ENCODE data around the gene DACH1. TPM values are rescaled to one million over a fixed set of nuclear protein-coding genes. Genes with fewer than 3 reads are reported as not detected.

Gene DACH1
- total and polyA plus RNA-seq, 2 of the 13 experiments (the other 11 are each of a cell fraction or from before 2014, with no cell fraction given) = not detected

DNA sequence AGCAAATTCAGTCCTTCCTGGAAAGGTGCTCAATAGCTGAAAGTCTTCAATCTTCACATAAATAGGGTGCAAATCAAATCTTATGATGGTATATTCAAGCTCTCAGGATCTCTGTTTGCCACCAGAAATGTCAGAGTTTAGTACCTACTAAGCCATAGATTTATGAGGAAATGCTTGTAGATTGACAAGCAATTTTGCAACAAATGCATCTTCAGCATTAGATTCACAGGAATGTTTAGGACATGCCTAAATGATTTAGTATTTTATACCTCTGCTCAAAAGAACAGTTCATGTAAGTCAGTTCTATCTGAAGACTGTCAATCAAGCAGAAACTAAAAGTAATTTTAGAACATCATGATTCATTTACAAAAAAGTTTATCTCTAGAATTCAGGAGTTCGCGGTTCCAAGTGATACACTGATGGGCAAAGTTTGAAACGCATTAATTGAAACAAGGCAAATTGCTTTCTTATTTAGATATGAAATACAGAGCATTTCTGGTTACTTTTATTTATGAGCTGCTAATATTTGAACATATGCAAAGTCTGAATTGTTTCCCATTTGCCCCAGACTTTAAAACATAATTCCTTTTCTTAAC lies 65.7 kb downstream of the DACH1 start (continued):
- TF ChIP-seq ZKSCAN8 (CRISPR knock-in tag; IDR thresholded peaks at IDR 0.05; ENCODE audit: borderline replicate concordance) = no peak
- TF ChIP-seq ZNF550 (CRISPR knock-in tag; IDR thresholded peaks at IDR 0.05; ENCODE audit: borderline replicate concordance) = no peak

DNA sequence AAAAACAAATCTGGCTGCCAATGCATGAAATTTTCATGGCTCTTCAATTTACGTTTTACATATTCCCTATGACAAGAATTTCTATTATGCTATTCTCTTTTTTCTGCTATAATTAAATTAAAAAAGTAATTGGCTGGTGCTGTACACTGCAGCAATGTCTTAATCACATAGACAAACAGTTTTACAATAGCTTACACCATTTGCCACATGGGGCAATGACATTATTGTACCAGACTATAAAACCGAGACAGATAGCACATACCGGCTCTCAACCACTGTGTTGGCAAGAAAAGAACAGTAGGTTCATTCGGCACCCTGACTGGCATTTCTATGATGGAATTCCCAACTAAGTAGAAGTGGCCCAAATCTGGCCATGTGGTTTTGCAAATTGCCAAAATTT lies 67.7 kb downstream of the DACH1 start:
- H3K27ac ChIP-seq (ENCODE audit: extremely low read length, insufficient read depth, low read length) = no peak overlapping the region
- H3K4me2 ChIP-seq (ENCODE audit: low read depth, low read length) = no peak overlapping the region
- no TSS peak for BruUV-seq (replicated peaks)
- H3K79me2 ChIP-seq (ENCODE audit: insufficient read depth, low read length) = no peaks in the 10 kb centered on the region
- H3K9ac ChIP-seq (ENCODE audit: insufficient read depth, low read depth, low read length) = no peak overlapping the region
- POLR2A ChIA-PET = no interaction called here
- DNase-seq (ENCODE audit: low spot score) = no peak
- H2AFZ ChIP-seq (ENCODE audit: low read length) = no peak overlapping the region
- H3K9me3 ChIP-seq (ENCODE audit: low read length) = no peaks in the 10 kb centered on the region
- no peak overlapping the region for H3K4me3 ChIP-seq (replicated peaks in 1 of 3; ENCODE audit: insufficient read depth in 1 of 3, low read depth in 2 of 3, low read length in 3 of 3)
- CTCF ChIA-PET (ENCODE audit: low intra/inter-chr PET ratio, low total read pairs) = no interaction called here
- no peaks in the 10 kb centered on the region for H3K4me1 ChIP-seq (ENCODE audit: insufficient read depth, low read length)
- H3K36me3 ChIP-seq (replicated peaks in 1 of 2; ENCODE audit: control insufficient read depth in 1 of 2, insufficient read depth in 2 of 2, low read length in 2 of 2) = no peaks in the 10 kb centered on the region
- no peaks in the 10 kb centered on the region for H4K20me1 ChIP-seq (ENCODE audit: insufficient read depth, low read length)
- FAIRE-seq = no peak
- in situ Hi-C loops (cut with HindIII; ENCODE audit: extremely low pct_ligation_motif_present, low pct_unique_long_range_greater_than_20kb) = no loop called here
- 14% methylated on average over 4 of the region's 4 CpGs for WGBS (ENCODE audit: low lambda C conversion rate)
- intact Hi-C loops (cut with micrococcal nuclease; ENCODE audit: unreplicated experiment) = no loop called here
- no peak for ATAC-seq
- no peaks in the 10 kb centered on the region for H3K27me3 ChIP-seq (ENCODE audit: control insufficient read depth in 1 of 2, insufficient read depth in 2 of 2, low read length in 2 of 2)
- TF ChIP-seq NR3C1 (CRISPR knock-in tag; IDR thresholded peaks at IDR 0.05) = no peak
- TF ChIP-seq, protein P1, sequence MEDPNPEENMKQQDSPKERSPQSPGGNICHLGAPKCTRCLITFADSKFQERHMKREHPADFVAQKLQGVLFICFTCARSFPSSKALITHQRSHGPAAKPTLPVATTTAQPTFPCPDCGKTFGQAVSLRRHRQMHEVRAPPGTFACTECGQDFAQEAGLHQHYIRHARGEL (CRISPR knock-in tag; IDR thresholded peaks at IDR 0.05) = no peak
- no peak for TF ChIP-seq ELF1 (CRISPR knock-in tag; IDR thresholded peaks at IDR 0.05)
- TF ChIP-seq, protein P2, sequence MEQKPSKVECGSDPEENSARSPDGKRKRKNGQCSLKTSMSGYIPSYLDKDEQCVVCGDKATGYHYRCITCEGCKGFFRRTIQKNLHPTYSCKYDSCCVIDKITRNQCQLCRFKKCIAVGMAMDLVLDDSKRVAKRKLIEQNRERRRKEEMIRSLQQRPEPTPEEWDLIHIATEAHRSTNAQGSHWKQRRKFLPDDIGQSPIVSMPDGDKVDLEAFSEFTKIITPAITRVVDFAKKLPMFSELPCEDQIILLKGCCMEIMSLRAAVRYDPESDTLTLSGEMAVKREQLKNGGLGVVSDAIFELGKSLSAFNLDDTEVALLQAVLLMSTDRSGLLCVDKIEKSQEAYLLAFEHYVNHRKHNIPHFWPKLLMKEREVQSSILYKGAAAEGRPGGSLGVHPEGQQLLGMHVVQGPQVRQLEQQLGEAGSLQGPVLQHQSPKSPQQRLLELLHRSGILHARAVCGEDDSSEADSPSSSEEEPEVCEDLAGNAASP (CRISPR knock-in tag; IDR thresholded peaks at IDR 0.05; ENCODE audit: borderline replicate concordance) = no peak
- TF ChIP-seq SRSF4 (IDR thresholded peaks at IDR 0.05; ENCODE audit: low read depth, low read length, poor library complexity, severe bottlenecking) = no peak
- no peak for TF ChIP-seq HMGA1 (CRISPR knock-in tag; conservative IDR thresholded peaks at IDR 0.05)
- no peak for TF ChIP-seq ZNF546 (CRISPR knock-in tag; conservative IDR thresholded peaks at IDR 0.05)
- TF ChIP-seq, protein P3, sequence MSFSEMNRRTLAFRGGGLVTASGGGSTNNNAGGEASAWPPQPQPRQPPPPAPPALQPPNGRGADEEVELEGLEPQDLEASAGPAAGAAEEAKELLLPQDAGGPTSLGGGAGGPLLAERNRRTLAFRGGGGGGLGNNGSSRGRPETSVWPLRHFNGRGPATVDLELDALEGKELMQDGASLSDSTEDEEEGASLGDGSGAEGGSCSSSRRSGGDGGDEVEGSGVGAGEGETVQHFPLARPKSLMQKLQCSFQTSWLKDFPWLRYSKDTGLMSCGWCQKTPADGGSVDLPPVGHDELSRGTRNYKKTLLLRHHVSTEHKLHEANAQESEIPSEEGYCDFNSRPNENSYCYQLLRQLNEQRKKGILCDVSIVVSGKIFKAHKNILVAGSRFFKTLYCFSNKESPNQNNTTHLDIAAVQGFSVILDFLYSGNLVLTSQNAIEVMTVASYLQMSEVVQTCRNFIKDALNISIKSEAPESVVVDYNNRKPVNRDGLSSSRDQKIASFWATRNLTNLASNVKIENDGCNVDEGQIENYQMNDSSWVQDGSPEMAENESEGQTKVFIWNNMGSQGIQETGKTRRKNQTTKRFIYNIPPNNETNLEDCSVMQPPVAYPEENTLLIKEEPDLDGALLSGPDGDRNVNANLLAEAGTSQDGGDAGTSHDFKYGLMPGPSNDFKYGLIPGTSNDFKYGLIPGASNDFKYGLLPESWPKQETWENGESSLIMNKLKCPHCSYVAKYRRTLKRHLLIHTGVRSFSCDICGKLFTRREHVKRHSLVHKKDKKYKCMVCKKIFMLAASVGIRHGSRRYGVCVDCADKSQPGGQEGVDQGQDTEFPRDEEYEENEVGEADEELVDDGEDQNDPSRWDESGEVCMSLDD (CRISPR knock-in tag; IDR thresholded peaks at IDR 0.05; ENCODE audit: borderline replicate concordance) = no peak
- TF ChIP-seq CEBPG (CRISPR knock-in tag; IDR thresholded peaks at IDR 0.05) = no peak
- TF ChIP-seq ZNF614 (CRISPR knock-in tag; IDR thresholded peaks at IDR 0.05; ENCODE audit: borderline replicate concordance) = no peak
- TF ChIP-seq MTA1 (CRISPR knock-in tag; IDR thresholded peaks at IDR 0.05; ENCODE audit: borderline replicate concordance) = no peak
- TF ChIP-seq RBM39 (IDR thresholded peaks at IDR 0.05; ENCODE audit: low read depth, low read length, poor library complexity, severe bottlenecking) = no peak
- no peak for TF ChIP-seq ONECUT2 (CRISPR knock-in tag; IDR thresholded peaks at IDR 0.05)
- no peak for TF ChIP-seq ERF (CRISPR knock-in tag; IDR thresholded peaks at IDR 0.05)
- TF ChIP-seq MED13 (CRISPR knock-in tag; IDR thresholded peaks at IDR 0.05) = no peak
- no peak for TF ChIP-seq ZNF496 (CRISPR knock-in tag; IDR thresholded peaks at IDR 0.05; ENCODE audit: insufficient replicate concordance)
- no peak for TF ChIP-seq ZNF329 (CRISPR knock-in tag; IDR thresholded peaks at IDR 0.05; ENCODE audit: low read depth)

All from HepG2 (cell line).